VCaP (cell line): Measurements from ENCODE around the gene DNAL1.

ENCODE experiments used
- H3K27ac ChIP-seq: fragments of 450-650 bp; 2 replicates; pipeline ENCODE4 v1.5.1; 2017
- TF ChIP-seq, protein P1 (sequence below): fragments of 450-650 bp; conservative IDR thresholded peaks from 2 replicates; pipeline ENCODE4 v1.5.1; 2017; ENCODE audit warnings: mild to moderate bottlenecking, moderate library complexity

The DNAL1 gene

GRCh38 chr14:73645248-73645610 lies 443 bp downstream of the DNAL1 start:
- H3K27ac ChIP-seq = peak overlapping the region; percentile 80

DNA sequence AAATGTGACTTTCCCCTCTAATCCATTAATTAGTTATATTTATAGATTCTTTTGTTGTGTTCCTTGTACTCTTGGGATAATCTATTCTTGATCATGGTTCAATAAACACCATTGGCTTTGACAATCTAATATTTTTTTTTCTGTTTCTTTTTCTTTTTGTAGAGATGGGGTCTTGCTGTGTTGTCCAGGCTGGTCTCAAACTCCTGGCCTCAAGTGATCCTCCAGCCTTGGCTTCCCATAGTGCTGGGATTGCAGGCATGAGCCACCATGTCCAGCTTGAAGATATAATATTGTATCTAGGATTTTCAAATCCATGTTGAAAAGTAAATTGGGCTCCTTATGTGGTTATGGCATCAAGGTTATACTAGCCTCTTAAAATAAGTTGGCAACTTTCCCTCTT lies 6.2 kb downstream of the DNAL1 start:
- TF ChIP-seq, protein P1, sequence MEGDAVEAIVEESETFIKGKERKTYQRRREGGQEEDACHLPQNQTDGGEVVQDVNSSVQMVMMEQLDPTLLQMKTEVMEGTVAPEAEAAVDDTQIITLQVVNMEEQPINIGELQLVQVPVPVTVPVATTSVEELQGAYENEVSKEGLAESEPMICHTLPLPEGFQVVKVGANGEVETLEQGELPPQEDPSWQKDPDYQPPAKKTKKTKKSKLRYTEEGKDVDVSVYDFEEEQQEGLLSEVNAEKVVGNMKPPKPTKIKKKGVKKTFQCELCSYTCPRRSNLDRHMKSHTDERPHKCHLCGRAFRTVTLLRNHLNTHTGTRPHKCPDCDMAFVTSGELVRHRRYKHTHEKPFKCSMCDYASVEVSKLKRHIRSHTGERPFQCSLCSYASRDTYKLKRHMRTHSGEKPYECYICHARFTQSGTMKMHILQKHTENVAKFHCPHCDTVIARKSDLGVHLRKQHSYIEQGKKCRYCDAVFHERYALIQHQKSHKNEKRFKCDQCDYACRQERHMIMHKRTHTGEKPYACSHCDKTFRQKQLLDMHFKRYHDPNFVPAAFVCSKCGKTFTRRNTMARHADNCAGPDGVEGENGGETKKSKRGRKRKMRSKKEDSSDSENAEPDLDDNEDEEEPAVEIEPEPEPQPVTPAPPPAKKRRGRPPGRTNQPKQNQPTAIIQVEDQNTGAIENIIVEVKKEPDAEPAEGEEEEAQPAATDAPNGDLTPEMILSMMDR = no peak
- no peak overlapping the region for H3K27ac ChIP-seq

More at GRCh38 chr14:73645248-73645610, 443 bp downstream of the DNAL1 start:
- TF ChIP-seq, protein P1 = no peak

DNA sequence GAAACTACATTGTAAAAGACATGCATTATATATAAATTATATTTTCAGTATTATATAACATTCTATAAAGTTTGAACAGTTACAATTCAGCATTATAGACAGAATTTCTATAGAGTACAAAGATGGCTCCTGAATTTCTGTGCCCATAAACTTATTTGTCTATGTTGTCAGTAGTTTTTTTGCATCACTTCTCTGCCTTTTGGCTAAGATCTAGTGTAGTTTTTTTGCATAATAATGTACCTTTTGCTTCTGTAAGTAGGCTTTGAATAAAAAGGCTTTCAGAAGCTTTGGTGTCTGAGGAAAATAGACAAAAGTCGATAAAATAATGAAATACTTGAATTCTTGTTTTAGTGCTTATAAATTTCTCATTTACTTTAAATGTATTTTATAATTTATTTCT lies 11.1 kb downstream of the DNAL1 start:
- TF ChIP-seq, protein P1 = no peak
- no peak overlapping the region for H3K27ac ChIP-seq

- H3K27ac ChIP-seq = peak overlapping the region; percentile 96
Observed at GRCh38 chr14:73659202-73659601, 14.4 kb downstream of the DNAL1 start.

DNA sequence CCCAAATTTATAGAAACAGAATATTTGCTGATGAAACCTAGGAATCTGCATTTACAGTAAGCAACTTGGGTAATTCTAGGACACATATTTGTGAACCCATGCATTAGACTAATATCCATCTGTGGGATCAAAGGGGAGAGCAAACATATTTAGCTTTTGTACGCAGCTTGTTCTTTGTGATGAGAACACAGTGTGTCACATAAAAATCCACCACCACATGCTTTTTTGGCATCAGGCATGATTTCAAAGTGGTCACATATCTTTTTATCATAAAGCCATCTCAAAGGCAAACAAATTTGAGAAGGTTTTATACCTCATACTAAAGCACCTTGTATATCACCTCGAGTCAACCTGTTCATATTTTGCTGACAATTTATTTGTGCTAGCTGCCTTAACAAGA lies 15.7 kb downstream of the DNAL1 start:
- TF ChIP-seq, protein P1 = no peak
- H3K27ac ChIP-seq = peak overlapping the region; percentile 96

DNA sequence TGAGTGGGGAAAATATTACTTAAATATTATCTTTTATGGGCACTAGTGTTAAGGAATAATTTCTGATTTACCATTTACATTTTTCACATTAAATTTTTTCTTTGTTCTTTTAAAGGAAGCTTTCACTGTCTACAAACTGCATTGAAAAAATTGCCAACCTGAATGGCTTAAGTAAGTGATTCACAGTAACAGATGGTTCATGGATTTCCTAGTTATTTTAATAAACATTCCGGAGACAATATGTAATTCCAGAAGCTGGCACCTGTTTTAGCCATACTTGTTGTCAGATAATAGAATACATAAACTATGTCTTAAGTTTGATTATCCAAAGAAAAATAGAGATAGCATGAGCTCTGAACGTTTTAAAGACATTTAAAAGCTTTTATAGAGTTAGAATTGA lies 17.1 kb downstream of the DNAL1 start:
- peak overlapping the region; percentile 96 for H3K27ac ChIP-seq
- TF ChIP-seq, protein P1 = no peak

DNA sequence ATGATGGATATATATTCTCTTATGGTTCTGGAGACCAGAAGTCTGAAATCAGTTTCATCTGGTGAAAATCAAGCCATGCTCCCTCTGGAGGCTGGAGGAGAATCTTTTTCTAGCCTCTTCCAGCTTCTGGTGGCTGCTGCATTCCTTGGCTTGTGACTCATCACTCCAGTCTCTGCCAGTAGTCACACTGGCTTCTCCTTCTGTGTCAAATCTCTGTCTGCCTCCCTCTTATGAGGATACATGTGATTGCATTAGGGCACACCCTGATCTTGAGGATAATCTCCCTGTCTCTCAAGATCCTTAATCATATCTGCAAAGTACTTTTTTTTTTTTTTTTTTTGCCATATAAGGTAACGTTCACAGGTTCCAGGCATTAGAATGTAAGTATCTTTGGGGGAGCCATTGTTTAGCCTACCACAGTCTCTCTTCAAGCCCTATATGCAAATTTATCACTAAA lies 17.7 kb downstream of the DNAL1 start:
- peak overlapping the region; percentile 96 for H3K27ac ChIP-seq
- TF ChIP-seq, protein P1 = peak; percentile 43

DNA sequence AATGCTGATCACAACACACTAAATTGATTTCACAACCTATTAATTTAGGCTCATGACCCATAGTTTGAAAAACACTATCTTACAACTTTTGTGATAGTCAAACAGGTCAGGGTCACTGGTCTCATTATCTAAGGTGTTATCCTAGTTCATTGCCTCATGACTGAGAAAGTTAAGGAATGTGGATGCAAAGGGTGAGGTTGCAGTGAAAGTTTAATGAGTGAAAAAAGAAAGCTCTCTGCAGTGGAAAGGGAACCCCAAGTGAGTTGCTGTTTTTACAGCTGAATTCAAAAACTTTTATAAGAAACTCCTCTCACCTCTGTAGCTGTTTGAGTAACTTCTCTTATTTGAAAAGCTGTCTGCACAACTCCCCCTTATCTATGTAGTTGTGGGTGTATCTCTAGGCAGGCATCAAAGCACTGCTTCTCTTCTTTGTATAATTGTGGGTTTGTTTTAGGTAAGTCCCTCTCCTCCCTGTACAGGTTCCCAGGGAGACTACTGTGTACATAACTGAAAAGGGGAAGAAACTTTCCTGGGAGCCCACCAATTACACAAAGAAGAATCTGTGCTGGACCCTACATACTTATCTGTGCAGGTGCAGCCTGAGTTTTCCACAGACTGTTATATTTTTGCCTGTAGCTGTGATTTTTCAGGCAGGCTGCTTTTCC lies 18.9 kb downstream of the DNAL1 start:
- H3K27ac ChIP-seq = peak overlapping the region; percentile 96; the same call in 1 of the 2 replicates
- TF ChIP-seq, protein P1 = no peak
